ENCODE results near the gene CPT1C.

Gene CPT1C

DNA sequence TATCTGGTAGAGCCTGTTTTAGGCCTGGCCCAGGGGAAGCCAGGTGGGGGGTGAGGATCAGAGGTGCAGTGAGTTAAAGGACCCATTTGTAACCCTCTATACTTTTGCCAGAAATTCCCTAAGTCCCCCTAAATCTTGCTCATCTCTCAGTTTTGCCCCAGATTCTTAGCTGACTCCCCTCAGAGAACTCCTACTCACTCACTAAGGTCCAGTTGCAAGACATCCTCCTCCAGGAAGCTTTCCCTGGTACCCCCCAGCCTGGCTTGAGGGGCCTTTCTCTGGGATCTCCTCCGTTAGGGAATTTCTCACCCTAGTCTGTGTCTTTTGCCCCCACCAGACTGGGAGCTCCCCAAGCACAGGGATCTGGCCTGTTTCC is 70.3 kb downstream of the CPT1C start:
- no peak for TF ChIP-seq CTCF (IDR thresholded peaks at IDR 0.05)

GRCh38 chr19:49761625-49762311 is 70.9 kb downstream of the CPT1C start:
- no peak for TF ChIP-seq CTCF (IDR thresholded peaks at IDR 0.05)

- no peak for TF ChIP-seq CTCF (IDR thresholded peaks at IDR 0.05)
Measured at GRCh38 chr19:49763230-49763629, 72.3 kb downstream of the CPT1C start, which contains the start of gene TSKS. Gene TSKS, minus strand, starts transcription at chr19:49763306. Its CDS starts 59 bp downstream, at chr19:49763247.
